ENCODE data around the gene HSBP1. TPM values are rescaled to one million over a fixed set of nuclear protein-coding genes. Genes with fewer than 3 reads are reported as not detected.

HSBP1 gene
- total and polyA plus RNA-seq, 9 of the 15 experiments (the other 6 are each of a cell fraction or from before 2014, with no cell fraction given): 84.9 to 677 (median 204) TPM

DNA sequence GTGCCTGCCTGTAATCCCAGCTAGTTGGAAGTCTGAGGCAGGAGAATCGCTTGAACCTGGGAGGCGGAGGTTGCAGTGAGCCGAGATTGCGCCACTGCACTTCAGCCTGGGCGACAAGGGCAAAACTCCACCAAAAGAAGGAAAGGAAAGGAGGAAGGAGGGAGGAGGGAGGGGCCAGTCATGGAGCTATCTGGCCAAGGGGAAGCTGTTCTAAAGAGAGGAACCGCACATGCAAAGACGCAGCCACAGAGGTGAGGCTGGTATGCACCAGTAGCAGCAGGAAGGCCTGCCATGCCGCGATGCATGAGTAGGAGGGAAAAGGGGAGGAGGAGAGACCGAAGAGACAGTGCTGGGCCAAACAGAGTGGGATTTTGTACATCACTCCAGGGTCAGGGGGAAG lies 35.9 kb downstream of the HSBP1 start:
- Histone ChIP-seq H3K4me3 (no peak overlapping the region), H3K9me1 (ENCODE audit: control insufficient read depth, insufficient read depth, low read length) (no peaks in the 10 kb centered on the region), H3K9me3 (replicated peaks; ENCODE audit: control insufficient read depth, insufficient read depth, low read depth, low read length) (no peaks in the 10 kb centered on the region), H3K36me3 (ENCODE audit: control insufficient read depth, insufficient read depth, low read length) (no peaks in the 10 kb centered on the region), H3K9ac (ENCODE audit: insufficient read depth in 1 of 2, low read depth in 2 of 2, low read length in 2 of 2) (no peak overlapping the region), H3K4me1 (replicated peaks in 1 of 2; ENCODE audit: control insufficient read depth in 2 of 2, insufficient read depth in 2 of 2, low read length in 2 of 2) (no peaks in the 10 kb centered on the region), H3K27me3 (ENCODE audit: control insufficient read depth in 2 of 2, insufficient read depth in 2 of 2, low read length in 2 of 2) (peaks cover 50 to 52% of the 10 kb centered on the region in 2 experiments), H3K79me2 (ENCODE audit: control insufficient read depth, insufficient read depth, low read length) (no peaks in the 10 kb centered on the region), H3K4me2 (ENCODE audit: insufficient read depth, low read length) (no peak overlapping the region), H3K27ac (ENCODE audit: extremely low read depth, low read depth, low read length) (no peak overlapping the region), H4K20me1 (replicated peaks; ENCODE audit: control insufficient read depth, insufficient read depth, low read length) (no peaks in the 10 kb centered on the region), H2AFZ (ENCODE audit: low read depth, low read length) (no peak overlapping the region)
- POLR2A ChIA-PET: interaction anchor here (0.7 to 1.2 kb wide), 2 partner anchors 16 to 19 kb away, joined by 3 to 5 read pairs; no protein-coding TSS in a partner anchor
- TF ChIP-seq HNRNPK (IDR thresholded peaks at IDR 0.05; ENCODE audit: low read depth, low read length, poor library complexity, severe bottlenecking) (no peak), ASH1L (IDR thresholded peaks at IDR 0.05; ENCODE audit: borderline replicate concordance, low read depth, partially characterized antibody) (no peak), PTBP1 (IDR thresholded peaks at IDR 0.05; ENCODE audit: low read depth, low read length) (no peak), SREBF1 (IDR thresholded peaks at IDR 0.05; ENCODE audit: borderline replicate concordance, low read depth, low read length) (no peak), ETS2 (tag; IDR thresholded peaks at IDR 0.05; ENCODE audit: borderline replicate concordance, poor library complexity, severe bottlenecking) (no peak), POU5F1 (IDR thresholded peaks at IDR 0.05; ENCODE audit: borderline replicate concordance, low read depth, low read length, partially characterized antibody) (no peak), IRF9 (tag; IDR thresholded peaks at IDR 0.05) (no peak)
- TF ChIP-seq, protein P1, sequence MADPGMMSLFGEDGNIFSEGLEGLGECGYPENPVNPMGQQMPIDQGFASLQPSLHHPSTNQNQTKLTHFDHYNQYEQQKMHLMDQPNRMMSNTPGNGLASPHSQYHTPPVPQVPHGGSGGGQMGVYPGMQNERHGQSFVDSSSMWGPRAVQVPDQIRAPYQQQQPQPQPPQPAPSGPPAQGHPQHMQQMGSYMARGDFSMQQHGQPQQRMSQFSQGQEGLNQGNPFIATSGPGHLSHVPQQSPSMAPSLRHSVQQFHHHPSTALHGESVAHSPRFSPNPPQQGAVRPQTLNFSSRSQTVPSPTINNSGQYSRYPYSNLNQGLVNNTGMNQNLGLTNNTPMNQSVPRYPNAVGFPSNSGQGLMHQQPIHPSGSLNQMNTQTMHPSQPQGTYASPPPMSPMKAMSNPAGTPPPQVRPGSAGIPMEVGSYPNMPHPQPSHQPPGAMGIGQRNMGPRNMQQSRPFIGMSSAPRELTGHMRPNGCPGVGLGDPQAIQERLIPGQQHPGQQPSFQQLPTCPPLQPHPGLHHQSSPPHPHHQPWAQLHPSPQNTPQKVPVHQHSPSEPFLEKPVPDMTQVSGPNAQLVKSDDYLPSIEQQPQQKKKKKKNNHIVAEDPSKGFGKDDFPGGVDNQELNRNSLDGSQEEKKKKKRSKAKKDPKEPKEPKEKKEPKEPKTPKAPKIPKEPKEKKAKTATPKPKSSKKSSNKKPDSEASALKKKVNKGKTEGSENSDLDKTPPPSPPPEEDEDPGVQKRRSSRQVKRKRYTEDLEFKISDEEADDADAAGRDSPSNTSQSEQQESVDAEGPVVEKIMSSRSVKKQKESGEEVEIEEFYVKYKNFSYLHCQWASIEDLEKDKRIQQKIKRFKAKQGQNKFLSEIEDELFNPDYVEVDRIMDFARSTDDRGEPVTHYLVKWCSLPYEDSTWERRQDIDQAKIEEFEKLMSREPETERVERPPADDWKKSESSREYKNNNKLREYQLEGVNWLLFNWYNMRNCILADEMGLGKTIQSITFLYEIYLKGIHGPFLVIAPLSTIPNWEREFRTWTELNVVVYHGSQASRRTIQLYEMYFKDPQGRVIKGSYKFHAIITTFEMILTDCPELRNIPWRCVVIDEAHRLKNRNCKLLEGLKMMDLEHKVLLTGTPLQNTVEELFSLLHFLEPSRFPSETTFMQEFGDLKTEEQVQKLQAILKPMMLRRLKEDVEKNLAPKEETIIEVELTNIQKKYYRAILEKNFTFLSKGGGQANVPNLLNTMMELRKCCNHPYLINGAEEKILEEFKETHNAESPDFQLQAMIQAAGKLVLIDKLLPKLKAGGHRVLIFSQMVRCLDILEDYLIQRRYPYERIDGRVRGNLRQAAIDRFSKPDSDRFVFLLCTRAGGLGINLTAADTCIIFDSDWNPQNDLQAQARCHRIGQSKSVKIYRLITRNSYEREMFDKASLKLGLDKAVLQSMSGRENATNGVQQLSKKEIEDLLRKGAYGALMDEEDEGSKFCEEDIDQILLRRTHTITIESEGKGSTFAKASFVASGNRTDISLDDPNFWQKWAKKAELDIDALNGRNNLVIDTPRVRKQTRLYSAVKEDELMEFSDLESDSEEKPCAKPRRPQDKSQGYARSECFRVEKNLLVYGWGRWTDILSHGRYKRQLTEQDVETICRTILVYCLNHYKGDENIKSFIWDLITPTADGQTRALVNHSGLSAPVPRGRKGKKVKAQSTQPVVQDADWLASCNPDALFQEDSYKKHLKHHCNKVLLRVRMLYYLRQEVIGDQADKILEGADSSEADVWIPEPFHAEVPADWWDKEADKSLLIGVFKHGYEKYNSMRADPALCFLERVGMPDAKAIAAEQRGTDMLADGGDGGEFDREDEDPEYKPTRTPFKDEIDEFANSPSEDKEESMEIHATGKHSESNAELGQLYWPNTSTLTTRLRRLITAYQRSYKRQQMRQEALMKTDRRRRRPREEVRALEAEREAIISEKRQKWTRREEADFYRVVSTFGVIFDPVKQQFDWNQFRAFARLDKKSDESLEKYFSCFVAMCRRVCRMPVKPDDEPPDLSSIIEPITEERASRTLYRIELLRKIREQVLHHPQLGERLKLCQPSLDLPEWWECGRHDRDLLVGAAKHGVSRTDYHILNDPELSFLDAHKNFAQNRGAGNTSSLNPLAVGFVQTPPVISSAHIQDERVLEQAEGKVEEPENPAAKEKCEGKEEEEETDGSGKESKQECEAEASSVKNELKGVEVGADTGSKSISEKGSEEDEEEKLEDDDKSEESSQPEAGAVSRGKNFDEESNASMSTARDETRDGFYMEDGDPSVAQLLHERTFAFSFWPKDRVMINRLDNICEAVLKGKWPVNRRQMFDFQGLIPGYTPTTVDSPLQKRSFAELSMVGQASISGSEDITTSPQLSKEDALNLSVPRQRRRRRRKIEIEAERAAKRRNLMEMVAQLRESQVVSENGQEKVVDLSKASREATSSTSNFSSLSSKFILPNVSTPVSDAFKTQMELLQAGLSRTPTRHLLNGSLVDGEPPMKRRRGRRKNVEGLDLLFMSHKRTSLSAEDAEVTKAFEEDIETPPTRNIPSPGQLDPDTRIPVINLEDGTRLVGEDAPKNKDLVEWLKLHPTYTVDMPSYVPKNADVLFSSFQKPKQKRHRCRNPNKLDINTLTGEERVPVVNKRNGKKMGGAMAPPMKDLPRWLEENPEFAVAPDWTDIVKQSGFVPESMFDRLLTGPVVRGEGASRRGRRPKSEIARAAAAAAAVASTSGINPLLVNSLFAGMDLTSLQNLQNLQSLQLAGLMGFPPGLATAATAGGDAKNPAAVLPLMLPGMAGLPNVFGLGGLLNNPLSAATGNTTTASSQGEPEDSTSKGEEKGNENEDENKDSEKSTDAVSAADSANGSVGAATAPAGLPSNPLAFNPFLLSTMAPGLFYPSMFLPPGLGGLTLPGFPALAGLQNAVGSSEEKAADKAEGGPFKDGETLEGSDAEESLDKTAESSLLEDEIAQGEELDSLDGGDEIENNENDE (IDR thresholded peaks at IDR 0.05; ENCODE audit: low read depth, low read length): no peak
- WGBS (ENCODE audit: insufficient coverage, low coverage, missing lambda C conversion rate): 3% methylated on average over 9 of the region's 10 CpGs
- no TSS peak for BruUV-seq (replicated peaks)
- CTCF ChIA-PET (ENCODE audit: low intra/inter-chr PET ratio): no interaction called here
- DNase-seq (ENCODE audit: extremely low read depth in 1 of 4, low spot score in 3 of 4): no peak
- in situ Hi-C loops (cut with MboI) (no loop called here), intact Hi-C loops (cut with micrococcal nuclease) (no loop called here)
- no peak for FAIRE-seq
- ATAC-seq: no peak

Measured in K562 (cell line).